ENCODE results near the gene HCRTR1.

HCRTR1 gene

GRCh38 chr1:31626223-31627207 is 9.0 kb downstream of the HCRTR1 start:
- DNase-seq, result no peak

- no peak for DNase-seq
Observed at GRCh38 chr1:31627301-31627929, 9.9 kb downstream of the HCRTR1 start.

- DNase-seq, result no peak
Observed at GRCh38 chr1:31627930-31628559, 10.6 kb downstream of the HCRTR1 start.

GRCh38 chr1:31628931-31629556 is 11.6 kb downstream of the HCRTR1 start:
- DNase-seq, result no peak

GRCh38 chr1:31632649-31633048 is 15.2 kb downstream of the HCRTR1 start:
- no peak for DNase-seq

GRCh38 chr1:31633117-31633516 is 15.6 kb downstream of the HCRTR1 start:
- no peak for DNase-seq

GRCh38 chr1:31637915-31638673 is 20.6 kb downstream of the HCRTR1 start:
- no peak for DNase-seq

- DNase-seq, result peak; percentile 55
Observed at GRCh38 chr1:31639543-31639942, 22.1 kb downstream of the HCRTR1 start.

- no peak for DNase-seq
Observed at GRCh38 chr1:31640179-31640578, 22.7 kb downstream of the HCRTR1 start.

- DNase-seq, result no peak
Observed at GRCh38 chr1:31640964-31641363, 23.5 kb downstream of the HCRTR1 start.

- no peak for DNase-seq
Observed at GRCh38 chr1:31642366-31642765, 24.9 kb downstream of the HCRTR1 start.

GRCh38 chr1:31642897-31643296 is 25.4 kb downstream of the HCRTR1 start:
- no peak for DNase-seq

- DNase-seq, result no peak
Observed at GRCh38 chr1:31643976-31644559, 26.6 kb downstream of the HCRTR1 start.

GRCh38 chr1:31644560-31645273 is 27.2 kb downstream of the HCRTR1 start, which contains the start of gene PEF1:
TSS of gene PEF1 (minus strand) at chr1:31644876. CDS start at chr1:31644864, 12 bp downstream.
- DNase-seq, result peak; percentile 97

GRCh38 chr1:31645274-31645568 is 27.7 kb downstream of the HCRTR1 start:
- DNase-seq, result no peak

- peak; percentile 40 for DNase-seq
Observed at GRCh38 chr1:31646259-31646960, 28.9 kb downstream of the HCRTR1 start.

- peak; percentile 98 for DNase-seq
Observed at GRCh38 chr1:31647106-31647505, 29.6 kb downstream of the HCRTR1 start.

- no peak for DNase-seq
Observed at GRCh38 chr1:31648190-31648589, 30.7 kb downstream of the HCRTR1 start.

- DNase-seq, result peak; percentile 34
Observed at GRCh38 chr1:31648641-31649357, 31.3 kb downstream of the HCRTR1 start.

Data from fibroblast of skin of back (primary cell).